GM10248 (cell line): Measurements from ENCODE around the gene HOXA11.

ENCODE experiments used
- CTCF ChIA-PET: fragments of 300-600 bp; sonication (Branson Sonifier 250); formaldehyde crosslinking; extraction: SDS; loops from one replicate; lab custom pipeline; 2021; ENCODE audit warnings: antibody characterized with exemption; lab: Yijun Ruan, JAX
- POLR2A ChIA-PET: fragments of 350-650 bp; sonication (Branson Sonifier 250); formaldehyde crosslinking; extraction: SDS; loops from one replicate; lab custom pipeline; 2020; ENCODE audit warnings: antibody characterized with exemption; lab: Yijun Ruan, JAX
- DNase-seq: peaks from one replicate; pipeline ENCODE4 v3.0.0; 2012; ENCODE audit errors: extremely low spot score
- TF ChIP-seq, protein P1 (sequence below): IDR thresholded peaks from 2 replicates; pipeline ENCODE4 v1.5.1; 2012; ENCODE audit warnings: mild to moderate bottlenecking, low read depth; ENCODE audit errors: extremely low read depth, missing control alignments, control extremely low read depth

The HOXA11 gene

DNA sequence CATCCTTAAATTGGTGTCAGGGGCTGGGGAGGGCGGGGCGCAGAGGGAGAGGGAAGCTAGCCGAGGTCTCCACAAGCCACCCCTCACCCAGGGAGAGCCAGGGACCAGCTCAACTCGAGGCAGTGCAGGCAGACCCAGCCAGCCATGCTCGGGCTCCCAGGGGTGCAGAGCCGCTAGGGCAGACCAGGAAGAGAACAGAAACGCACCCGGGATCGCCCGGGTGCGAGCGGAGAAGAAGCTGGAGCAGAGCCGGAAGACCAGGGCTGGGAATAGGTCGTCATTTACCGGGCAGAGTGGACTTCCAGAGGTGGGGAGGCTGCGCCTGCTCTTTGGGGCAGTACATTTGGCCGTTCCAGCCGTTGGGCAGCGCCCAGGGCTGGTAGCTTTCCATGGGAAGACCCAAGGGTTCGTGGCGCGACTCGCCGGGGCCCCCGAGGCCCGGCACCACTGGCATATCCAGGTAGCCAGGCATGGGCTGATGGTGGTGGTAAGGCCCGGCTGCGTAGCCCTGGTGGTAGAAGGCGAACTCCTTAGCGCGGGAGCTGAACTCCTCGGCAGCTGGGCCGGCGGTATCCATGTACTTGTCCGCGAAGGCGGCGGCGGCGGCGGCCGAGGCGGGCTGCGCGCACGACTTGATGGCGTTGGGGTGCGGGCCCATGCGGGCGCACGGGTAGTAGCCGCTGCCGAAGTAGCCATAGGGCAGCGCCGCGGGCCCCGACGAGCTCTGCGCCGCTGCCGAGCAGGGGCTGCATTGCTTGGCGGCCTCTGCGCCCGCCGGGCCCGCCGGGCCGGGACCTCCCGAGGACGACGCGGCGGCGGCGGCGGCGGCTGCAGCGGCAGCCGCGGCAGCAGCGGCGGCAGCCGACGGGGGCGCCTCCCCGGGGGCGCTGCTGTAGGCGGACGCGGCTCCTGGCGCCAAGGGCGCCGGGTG, 14.1 kb upstream of the HOXA11 start:
- ChIA-PET POLR2A (no interaction called here), CTCF (interaction anchor here (1.0 to 2.7 kb wide), 7 partner anchors 10 to 895 kb away, joined by 3 to 12 read pairs (median 3); no protein-coding TSS in a partner anchor)
- TF ChIP-seq, protein P1, sequence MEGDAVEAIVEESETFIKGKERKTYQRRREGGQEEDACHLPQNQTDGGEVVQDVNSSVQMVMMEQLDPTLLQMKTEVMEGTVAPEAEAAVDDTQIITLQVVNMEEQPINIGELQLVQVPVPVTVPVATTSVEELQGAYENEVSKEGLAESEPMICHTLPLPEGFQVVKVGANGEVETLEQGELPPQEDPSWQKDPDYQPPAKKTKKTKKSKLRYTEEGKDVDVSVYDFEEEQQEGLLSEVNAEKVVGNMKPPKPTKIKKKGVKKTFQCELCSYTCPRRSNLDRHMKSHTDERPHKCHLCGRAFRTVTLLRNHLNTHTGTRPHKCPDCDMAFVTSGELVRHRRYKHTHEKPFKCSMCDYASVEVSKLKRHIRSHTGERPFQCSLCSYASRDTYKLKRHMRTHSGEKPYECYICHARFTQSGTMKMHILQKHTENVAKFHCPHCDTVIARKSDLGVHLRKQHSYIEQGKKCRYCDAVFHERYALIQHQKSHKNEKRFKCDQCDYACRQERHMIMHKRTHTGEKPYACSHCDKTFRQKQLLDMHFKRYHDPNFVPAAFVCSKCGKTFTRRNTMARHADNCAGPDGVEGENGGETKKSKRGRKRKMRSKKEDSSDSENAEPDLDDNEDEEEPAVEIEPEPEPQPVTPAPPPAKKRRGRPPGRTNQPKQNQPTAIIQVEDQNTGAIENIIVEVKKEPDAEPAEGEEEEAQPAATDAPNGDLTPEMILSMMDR: no peak
- no peak for DNase-seq

DNA sequence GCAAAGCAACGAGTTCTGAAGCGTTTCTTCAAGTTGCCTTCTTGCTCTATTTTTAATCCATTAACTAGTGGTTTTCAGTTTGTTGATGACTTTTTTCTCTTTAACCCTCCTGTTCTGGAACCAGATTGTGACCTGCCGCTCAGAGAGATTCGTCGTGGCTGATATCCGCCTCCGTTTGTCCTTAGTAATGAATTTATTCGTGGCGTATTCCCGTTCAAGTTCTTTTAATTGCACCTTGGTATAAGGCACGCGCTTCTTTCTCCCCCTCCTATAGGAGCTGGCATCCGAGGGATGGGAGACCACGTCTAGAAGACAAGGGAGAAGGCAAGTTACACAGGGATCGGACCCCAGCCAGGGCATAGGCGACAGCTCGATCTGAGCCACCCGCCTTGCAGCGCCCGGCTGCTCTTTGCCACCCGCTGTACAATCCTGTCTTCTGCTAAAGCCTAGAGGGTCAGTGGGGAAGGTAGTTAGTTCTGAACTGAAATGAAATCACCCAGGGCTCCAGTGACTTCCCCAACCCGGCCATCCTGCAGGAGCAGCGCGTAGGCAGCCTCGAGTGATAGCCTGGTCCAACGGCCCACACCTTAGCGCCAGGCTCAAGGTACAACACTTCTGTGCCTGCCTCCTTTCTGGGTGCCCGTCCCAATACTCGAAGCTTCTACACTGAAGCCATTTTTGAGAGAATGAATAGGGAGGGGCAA, 13.3 kb upstream of the HOXA11 start:
- no peak for DNase-seq
- ChIA-PET POLR2A (no interaction called here), CTCF (interaction anchor here (1.0 to 2.7 kb wide), 5 partner anchors 11 to 896 kb away, joined by 3 to 12 read pairs (median 6); no protein-coding TSS in a partner anchor)
- TF ChIP-seq, protein P1: no peak

DNA sequence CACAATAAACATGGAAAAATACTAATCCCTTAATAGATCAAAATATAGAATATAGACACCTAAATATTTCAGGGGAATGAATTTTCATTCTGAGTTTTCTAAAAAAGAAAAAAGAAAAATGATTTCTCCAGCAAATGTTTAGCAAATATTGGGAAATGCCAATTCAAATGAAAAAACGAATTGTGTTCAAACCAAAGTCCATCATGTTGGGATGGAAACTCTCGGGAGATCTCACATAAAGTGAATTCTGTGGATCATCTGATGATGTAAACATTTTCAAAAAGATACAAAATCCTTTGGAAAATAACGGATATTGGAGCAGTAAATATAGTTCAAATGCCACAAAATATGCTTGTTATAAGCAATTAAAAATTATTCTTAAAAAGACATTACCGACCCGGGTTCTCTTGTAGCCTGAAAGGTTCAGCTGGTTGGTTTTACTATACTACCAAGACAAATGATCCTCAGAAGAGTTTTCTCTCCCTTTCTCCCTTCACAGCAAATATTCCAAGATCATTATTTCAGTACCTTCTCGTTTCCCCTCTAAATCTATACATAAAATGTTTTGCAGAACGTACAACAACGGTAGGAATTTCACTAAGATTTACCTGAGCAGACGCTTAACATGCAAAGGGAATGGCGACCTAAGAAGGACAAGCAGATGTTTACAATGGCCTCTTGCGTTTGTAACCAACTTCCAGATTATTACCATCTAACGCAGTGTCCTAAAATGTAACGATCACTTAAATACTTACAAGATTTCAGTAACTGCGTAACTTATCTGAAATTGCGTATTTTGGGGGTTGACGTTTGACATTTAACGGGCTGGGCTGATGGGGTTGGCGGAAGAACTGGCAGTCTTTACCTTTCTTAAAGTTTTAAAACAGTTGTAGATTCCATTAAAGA, 12.4 kb upstream of the HOXA11 start:
- ChIA-PET POLR2A (no interaction called here), CTCF (interaction anchor here (1.0 to 2.5 kb wide), 2 partner anchors 14 to 823 kb away, joined by 3 to 11 read pairs; no protein-coding TSS in a partner anchor)
- no peak for DNase-seq
- TF ChIP-seq, protein P1: no peak

DNA sequence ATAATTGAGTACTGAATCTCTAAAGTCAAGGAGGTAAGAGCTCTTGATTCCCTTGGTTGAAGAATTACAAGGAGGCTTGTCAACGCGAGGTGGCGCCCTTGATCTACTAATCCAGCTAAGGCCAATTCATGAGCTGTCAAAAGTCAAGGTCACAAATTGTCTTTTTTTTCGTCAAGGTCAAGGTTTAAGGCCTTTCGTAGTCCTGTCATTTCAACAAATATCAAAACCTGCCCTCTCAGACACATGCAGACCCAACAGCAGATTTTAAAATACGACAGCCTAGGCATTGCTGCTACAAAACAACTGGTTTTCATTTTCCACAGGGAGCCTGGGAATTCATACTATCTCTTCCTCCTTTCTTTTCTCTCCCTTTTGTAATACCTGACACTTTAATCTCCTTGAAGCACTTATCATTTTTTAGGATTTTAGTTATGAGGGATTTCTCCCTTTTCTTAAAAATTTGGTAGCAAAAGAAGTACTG, 11.3 kb upstream of the HOXA11 start:
- CTCF ChIA-PET: interaction anchor here (0.6 to 4.9 kb wide), 57 partner anchors 8 to 1356 kb away, joined by 3 to 79 read pairs (median 4); partner anchors contain the start of genes EVX1, HOXA11, HOXA5 and HOXA9
- DNase-seq: peak; percentile 61
- POLR2A ChIA-PET: no interaction called here
- TF ChIP-seq, protein P1: peak; percentile 77

DNA sequence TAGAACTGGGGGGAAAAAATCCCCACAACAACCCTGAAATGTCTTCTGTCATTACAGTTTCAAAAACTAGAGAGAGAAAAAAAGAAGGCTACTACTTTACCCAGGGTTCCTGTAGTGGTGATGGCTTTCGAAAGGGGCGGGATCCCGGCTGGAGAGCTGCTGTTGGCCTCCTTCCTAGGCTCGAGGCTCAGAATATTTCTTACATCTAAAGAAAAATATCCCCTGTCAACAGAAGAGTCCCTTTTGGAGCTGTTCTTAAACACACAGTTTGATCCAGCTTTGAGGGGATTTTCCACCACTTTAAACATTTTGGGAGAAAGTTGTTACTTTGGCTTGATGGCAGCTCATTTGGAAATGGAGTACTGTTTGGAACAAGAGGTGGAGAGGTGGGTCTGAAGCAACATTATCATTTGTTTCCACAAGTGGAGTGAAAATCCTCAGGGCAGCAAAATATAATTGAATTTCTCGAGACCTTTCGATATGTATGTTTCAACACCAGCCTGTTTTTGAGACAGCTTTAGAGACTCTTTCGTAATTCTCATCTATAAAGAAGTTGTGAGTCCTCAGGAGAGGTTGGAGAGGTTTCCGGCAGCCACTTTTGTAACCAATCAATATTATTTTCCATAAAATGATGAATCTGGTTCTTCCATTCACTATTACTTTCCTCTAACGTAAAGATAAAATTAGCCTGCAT, 9.8 kb upstream of the HOXA11 start:
- TF ChIP-seq, protein P1: no peak
- CTCF ChIA-PET: interaction anchor here (0.9 to 4.9 kb wide), 16 partner anchors 10 to 902 kb away, joined by 3 to 79 read pairs (median 8); partner anchors contain the start of gene HOXA11
- POLR2A ChIA-PET: no interaction called here
- DNase-seq: no peak
